IPS-18a (cell line): ENCODE measurements around the gene ACY1.

Source experiments
- H3K27ac ChIP-seq: one replicate; pipeline ENCODE4 v1.5.1; 2013; ENCODE audit warnings: low read length
- H3K27me3 ChIP-seq: one replicate; pipeline ENCODE4 v1.6.1; 2013; ENCODE audit warnings: mild to moderate bottlenecking, low read length; ENCODE audit not compliant: control insufficient read depth, insufficient read depth
- H3K36me3 ChIP-seq: one replicate; pipeline ENCODE4 v1.6.1; 2013; ENCODE audit warnings: low read depth, low read length; ENCODE audit not compliant: control insufficient read depth
- H3K4me1 ChIP-seq: one replicate; pipeline ENCODE4 v1.6.1; 2013; ENCODE audit warnings: low read depth, low read length; ENCODE audit not compliant: control insufficient read depth
- H3K4me3 ChIP-seq: one replicate; pipeline ENCODE4 v1.5.1; 2013; ENCODE audit warnings: low read length
- H3K9ac ChIP-seq: one replicate; pipeline ENCODE4 v1.6.1; 2013; ENCODE audit warnings: mild to moderate bottlenecking, low read length, moderate library complexity
- H3K9me3 ChIP-seq: one replicate; pipeline ENCODE4 v1.6.1; 2013; ENCODE audit warnings: low read depth, low read length; ENCODE audit not compliant: control insufficient read depth

ACY1 gene

DNA sequence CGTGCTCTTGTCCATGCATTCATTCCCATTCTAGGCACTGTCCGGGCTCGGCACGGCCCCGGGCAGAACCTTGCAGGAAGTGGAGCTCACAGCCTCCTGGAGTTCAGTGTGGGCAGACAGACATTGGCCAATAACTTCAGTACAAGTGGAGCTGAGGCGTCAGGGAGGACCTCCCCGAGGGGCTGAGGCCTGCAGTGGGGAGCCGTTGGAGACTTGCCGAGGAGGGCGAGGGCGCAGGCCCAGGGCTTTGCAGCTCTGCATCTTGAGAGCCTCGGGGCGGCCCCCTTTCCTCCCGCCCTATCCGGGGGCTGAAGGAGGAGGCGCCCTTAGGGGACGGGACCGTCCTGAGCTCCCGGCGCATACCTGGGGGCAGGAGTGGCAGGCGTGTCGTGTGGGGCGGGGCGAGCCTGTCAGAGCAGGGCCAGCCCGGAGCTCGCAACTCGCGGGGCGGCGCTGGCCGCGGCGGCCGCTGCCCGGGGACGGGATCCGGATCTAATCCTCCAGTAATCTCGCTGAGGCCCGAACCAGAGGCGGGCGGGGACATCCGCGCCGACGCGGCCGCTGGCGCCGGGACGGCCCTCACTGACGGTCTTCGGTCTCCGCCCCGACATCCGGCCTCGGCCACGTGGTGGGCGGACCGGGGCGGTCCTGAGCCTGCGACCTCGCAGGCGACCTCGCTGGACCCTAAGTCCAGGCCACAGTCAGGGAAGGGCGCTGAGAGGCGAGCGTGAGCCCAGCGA is at the start of gene ACY1:
TSS of gene ACY1 (plus strand) at position 698 of the 740 bp plus-strand sequence. CDS start 530 bp downstream, outside the sequence.
- Histone ChIP-seq H3K4me1 (peaks cover 16% of the 10 kb centered on the region), H3K9ac (peak within 1 kb of the TSS; percentile 85), H3K4me3 (peak within 1 kb of the TSS; percentile 62), H3K9me3 (no peaks in the 10 kb centered on the region), H3K27ac (peak within 1 kb of the TSS; percentile 59), H3K27me3 (no peaks in the 10 kb centered on the region), H3K36me3 (no peaks in the 10 kb centered on the region)

DNA sequence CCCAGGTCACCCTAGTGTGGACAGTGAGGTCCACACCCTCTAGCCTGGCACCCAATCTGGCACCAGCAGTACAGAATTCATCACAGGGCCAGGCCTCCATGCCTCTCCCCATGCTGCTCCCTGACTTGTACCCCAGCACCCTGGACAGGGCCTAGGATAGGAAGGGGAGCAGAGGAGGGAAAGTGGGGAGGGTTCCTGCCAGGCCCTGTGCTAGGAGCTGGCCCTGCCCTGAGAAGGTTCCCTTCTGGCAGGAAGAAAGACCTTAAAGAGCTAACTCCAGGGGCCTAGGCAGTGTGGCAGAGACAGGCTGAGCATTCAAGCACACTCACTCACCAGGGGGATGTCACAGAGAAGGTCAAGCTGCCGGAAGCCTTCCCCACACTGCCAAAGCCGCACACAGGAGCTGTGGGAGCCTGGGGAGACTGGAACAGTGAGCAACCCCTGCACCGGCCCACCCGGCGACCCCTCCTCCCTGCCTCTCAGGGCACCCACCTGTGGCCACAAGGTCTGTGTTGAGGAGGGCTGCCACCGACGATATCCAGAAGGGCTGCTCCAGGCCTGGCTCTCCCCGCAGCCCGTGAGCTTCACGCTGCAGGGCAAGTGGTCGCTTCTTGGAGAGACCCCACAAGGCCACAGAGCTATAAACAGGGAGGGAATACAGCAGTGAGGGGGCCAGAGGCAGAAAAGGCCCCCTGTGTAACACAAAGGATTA is 49.0 kb upstream of the ACY1 start:
- no peak overlapping the region for H3K4me3 ChIP-seq
- no peaks in the 10 kb centered on the region for H3K27me3 ChIP-seq
- H3K9ac ChIP-seq, result no peak overlapping the region
- no peak overlapping the region for H3K27ac ChIP-seq
- H3K9me3 ChIP-seq, result no peaks in the 10 kb centered on the region
- no peaks in the 10 kb centered on the region for H3K4me1 ChIP-seq
- H3K36me3 ChIP-seq, result peaks cover 62% of the 10 kb centered on the region

DNA sequence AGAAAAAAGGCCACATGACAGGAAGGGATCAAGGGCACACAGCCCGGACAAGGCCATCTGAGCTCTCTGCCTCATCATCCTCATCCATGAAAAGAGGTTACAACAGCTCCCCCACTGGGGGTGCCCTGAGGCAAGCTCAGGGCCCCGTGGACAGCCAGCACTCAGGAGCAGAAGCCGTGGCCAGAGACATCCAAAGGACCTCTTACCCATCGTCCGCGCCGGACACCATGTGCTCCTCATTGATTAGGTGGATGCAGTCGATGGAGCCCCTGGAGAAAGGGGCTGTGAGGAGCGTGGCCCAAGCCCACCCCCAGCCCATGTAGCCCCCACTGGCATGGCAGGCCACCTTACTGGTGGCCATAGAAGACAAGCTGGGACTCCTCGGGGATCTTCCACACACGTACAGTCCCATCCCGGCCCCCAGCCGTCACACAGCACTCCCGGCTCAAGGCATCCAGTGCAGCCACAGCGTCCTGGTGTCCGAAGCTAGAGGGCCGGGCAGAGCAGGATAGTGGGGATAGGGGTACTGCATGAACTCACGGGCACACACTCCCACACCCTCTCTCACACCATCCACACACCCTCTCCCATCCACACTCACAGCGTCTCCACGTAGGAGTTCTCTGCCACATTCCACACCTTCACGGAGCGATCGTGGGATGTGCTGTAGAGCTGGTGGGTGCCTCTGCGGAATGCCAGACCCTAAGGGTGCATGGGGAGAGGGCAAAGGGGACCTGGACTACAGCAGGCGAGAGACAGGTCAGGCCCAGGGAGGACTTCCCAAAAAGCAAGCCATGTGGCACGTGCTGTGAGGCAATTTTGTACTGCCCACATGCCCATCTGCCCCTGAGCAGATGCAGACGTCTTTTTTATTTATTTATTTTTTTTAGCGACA is 48.1 kb upstream of the ACY1 start:
- Histone ChIP-seq H3K27ac (no peak overlapping the region), H3K4me3 (no peak overlapping the region), H3K36me3 (peaks cover 63% of the 10 kb centered on the region), H3K27me3 (no peaks in the 10 kb centered on the region), H3K4me1 (no peaks in the 10 kb centered on the region), H3K9me3 (no peaks in the 10 kb centered on the region), H3K9ac (no peak overlapping the region)

DNA sequence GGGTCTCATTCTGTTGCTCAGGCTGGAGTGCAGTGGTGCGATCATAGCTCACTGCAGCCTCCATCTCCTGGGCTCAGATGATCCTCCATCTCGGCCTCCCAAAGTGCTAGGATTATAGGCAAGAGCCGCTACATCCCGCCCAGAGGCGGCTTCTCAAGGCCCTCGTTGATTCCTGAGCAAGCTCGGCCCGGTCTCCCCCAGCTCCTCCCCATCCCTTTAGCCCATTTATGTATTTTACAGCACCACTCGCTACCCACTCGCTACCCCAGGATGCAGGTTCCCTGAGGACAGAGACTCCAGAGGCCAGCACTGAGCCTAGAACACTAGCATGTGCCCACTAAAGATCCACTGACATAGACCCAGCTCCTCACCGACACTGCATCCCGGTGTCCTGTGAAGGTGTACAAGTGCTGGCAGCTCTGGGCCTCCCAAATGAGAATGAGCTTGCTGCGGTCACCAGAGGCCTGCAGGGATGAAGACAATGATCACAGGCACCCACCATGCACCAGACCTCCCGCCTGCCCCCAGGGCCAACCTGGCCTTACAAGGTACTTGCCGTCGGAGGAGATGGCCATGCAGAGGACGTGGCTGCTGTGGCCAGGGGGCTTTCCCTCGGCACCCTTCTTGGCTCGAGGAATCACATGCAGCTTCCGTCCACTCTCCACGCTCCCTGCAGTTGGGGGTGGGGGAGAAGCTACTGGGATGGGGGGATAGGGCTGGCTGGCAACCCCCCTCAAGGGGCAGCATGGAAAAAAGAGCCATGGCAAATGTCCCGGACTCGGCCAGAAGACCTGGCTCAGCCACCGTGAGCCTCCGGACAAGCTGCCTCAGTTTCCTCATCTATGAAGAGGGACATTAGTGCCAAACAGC is 47.2 kb upstream of the ACY1 start:
- Histone ChIP-seq H3K27ac (no peak overlapping the region), H3K27me3 (no peaks in the 10 kb centered on the region), H3K36me3 (peaks cover 63% of the 10 kb centered on the region), H3K4me1 (no peaks in the 10 kb centered on the region), H3K4me3 (no peak overlapping the region), H3K9ac (no peak overlapping the region), H3K9me3 (no peaks in the 10 kb centered on the region)

DNA sequence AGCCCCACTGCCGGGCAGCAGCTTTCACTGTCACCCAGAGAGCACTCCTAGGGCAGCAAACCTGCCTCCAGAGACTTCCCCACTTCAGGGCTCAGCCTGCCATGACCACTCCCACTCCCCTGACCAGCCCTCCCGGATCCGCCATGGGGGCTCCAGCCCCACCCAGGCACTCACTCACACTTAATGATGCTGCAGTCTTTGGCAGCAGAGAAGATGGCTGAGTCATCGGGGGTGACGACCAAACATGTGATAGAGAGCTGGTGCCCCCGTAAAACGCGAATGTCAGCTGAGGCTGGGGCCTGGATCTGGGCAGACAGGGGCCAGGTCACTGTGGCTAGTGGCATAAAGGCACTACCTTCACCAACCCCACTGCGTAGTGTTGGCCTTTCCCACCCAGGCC is 46.3 kb upstream of the ACY1 start:
- no peaks in the 10 kb centered on the region for H3K27me3 ChIP-seq
- no peak overlapping the region for H3K4me3 ChIP-seq
- H3K9ac ChIP-seq, result no peak overlapping the region
- H3K4me1 ChIP-seq, result no peaks in the 10 kb centered on the region
- no peak overlapping the region for H3K27ac ChIP-seq
- peaks cover 63% of the 10 kb centered on the region for H3K36me3 ChIP-seq
- no peaks in the 10 kb centered on the region for H3K9me3 ChIP-seq

DNA sequence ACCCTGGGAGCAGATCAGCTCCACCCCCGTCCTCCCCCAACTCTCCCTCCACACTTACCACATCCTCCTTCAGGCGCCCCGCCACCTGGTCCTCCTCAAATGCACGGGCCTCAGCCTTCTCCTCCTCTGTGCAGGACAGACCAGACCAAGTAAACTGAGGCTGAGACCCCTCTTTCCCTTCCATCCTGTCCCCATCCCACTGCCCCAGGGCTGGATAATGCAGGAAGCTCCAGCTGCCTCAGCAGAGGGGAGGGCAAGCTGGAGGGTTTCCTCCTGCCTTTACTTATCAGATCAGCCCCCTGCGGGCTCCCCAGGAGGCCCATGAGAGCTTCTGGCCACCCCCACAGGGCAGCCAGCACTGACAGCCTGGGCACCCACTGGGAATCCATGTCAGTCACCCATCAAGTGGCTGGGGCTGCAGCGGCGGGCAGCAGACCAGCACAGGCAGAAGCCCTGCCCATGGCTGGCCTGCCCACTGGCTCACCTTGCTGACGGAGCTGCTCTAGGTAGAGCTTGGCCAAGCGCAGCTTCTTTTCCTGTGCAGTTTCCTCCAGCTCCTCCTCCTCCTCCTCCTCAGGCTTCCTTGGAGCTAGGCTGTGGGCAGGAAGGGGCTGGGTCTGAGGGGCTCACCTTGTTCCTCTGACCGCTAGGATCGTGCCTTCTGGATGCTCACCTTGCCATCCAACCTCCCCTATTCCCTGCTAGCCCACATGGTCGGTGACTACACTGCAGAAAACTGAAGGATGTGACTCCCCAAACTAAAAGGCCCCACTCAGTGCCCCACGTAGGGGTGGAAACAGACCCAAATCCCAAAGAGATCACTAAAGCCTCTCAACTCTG is 45.5 kb upstream of the ACY1 start:
- Histone ChIP-seq H3K27me3 (no peaks in the 10 kb centered on the region), H3K4me3 (no peak overlapping the region), H3K9ac (no peak overlapping the region), H3K36me3 (peaks cover 59% of the 10 kb centered on the region), H3K27ac (no peak overlapping the region), H3K9me3 (no peaks in the 10 kb centered on the region), H3K4me1 (peaks cover 5% of the 10 kb centered on the region)

DNA sequence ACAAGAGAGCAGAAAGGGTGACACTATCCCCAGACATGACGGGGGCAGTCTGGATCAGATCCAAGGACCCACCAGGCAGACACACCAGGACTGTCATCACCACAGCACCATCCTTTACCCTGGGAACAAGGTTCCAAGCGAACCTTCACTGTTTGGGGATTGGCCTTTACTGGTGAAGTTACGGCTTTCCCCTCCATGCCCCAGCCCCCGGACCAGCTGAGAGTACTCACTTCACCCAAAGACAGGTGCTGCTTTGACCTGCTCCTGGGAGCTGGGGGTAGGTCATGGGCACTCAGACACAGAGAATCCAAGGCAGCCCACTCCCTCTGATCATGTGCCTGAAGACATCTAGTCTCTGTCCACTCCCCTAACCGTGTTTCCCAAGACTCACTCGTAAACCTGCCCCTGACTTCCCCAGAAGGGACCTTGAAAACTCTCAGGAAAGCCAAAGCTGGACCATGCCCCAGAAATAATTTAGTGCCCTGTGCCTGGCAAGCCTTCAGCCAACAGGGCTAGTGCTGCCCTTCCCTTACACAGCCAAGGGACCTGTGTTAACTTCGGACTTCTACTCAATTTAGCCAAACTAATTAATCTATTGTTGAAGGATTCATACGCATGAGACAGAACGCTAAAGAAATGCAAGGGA is 44.4 kb upstream of the ACY1 start:
- Histone ChIP-seq H3K27me3 (no peaks in the 10 kb centered on the region), H3K27ac (no peak overlapping the region), H3K4me3 (no peak overlapping the region), H3K4me1 (peaks cover 5% of the 10 kb centered on the region), H3K9me3 (no peaks in the 10 kb centered on the region), H3K36me3 (peaks cover 52% of the 10 kb centered on the region), H3K9ac (no peak overlapping the region)

DNA sequence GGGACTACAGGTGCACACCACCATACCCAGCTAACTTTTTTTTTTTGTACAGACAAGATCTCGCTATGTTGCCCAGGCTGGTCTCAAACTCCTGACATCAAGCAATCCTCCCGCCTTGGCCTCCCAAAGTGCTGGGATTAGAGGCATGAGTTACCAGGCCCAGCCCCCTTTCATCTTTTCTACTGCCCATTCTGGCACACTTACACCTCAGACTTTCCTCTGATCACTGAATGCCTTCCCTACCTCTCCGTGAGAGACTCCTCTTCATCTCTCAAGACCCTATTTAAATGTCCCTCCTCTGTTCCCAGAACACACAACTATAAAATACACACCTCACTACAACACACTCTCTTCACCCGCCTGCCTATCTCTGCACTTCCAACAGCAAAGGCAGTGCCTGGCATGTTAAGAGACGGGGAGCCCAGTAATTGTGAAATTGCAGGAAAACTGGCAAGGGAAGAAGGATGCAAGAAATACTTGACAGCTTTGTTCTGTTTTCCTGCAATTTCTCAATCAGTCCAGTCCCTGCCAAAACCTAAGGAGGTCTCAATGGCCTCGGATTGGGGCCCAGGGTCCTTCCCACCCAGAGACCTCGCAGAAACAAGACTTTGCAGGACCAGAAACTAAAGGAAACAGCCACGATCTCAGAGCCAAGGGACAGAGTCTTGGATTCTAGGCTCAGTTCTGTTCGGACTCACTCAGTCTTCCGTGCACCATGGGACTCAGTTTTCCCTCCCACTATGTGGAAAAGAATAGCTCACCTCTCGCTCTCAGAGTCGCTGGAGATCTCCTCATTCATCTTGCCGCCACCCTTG is 42.5 kb upstream of the ACY1 start:
- Histone ChIP-seq H3K27me3 (no peaks in the 10 kb centered on the region), H3K27ac (no peak overlapping the region), H3K4me1 (peaks cover 5% of the 10 kb centered on the region), H3K4me3 (peak overlapping the region; percentile 90), H3K9ac (peak overlapping the region; percentile 83), H3K9me3 (no peaks in the 10 kb centered on the region), H3K36me3 (peaks cover 34% of the 10 kb centered on the region)

DNA sequence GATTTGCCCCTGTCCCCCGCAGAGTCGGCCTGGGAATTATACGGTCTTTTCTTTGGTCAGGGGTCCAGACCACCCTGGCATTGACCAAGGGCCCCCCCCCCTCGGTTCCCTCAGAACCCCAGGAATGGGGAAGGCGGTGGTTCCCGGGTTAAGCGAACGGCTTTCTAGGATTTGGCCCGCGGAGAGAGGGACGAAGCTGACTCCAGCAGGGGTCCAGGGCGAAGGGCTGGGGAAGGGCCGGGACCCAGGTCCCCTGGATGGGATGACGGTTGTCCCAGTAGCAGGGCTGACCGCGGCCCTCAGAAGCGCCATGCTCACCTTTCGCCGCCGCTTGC is 41.9 kb upstream of the ACY1 start:
- Histone ChIP-seq H3K36me3 (peaks cover 29% of the 10 kb centered on the region), H3K4me3 (peak overlapping the region; percentile 90), H3K9ac (peak overlapping the region; percentile 83), H3K27ac (no peak overlapping the region), H3K4me1 (peaks cover 5% of the 10 kb centered on the region), H3K27me3 (no peaks in the 10 kb centered on the region), H3K9me3 (no peaks in the 10 kb centered on the region)
